Thyroid gland (tissue), 4 donors: ENCODE results near the gene PIK3R6.

ENCODE experiments used
- CTCF ChIP-seq, 6 experiments: fragments of 200-600 bp in 3 of 6; fragments of 450-650 bp in 3 of 6; sonication (generic) in 3 of 6; IDR thresholded peaks; one replicate each; pipeline ENCODE4 v1.5.1; 2016 to 2019; ENCODE audit warnings: antibody characterized with exemption in 6 of 6, mild to moderate bottlenecking in 2 of 6, inconsistent platforms in 1 of 6, moderate library complexity in 1 of 6
- POLR2A ChIP-seq, 2 donors: fragments of 450-650 bp; IDR thresholded peaks; one replicate each; pipeline ENCODE4 v1.6.1; 2017; ENCODE audit warnings: antibody characterized with exemption in 2 of 2, mild to moderate bottlenecking in 2 of 2, moderate library complexity in 1 of 2

GRCh38 chr17:8905331-8905730, 37.9 kb upstream of the PIK3R6 start:
- no peak for TF ChIP-seq POLR2A (IDR thresholded peaks at IDR 0.05)
- no peak for TF ChIP-seq CTCF (IDR thresholded peaks at IDR 0.05)
